Kidney epithelial cell (primary cell): ENCODE data around the gene ACAT1. TPM values are rescaled to one million over a fixed set of nuclear protein-coding genes. Genes with fewer than 3 reads are reported as not detected.

Experiments used
- DNase-seq: peaks from one replicate; pipeline ENCODE4 v3.0.0-alpha.2; 2010; ENCODE audit warnings: low read depth
- H3K27me3 ChIP-seq: 2 replicates; pipeline ENCODE4 v1.6.0; 2011; ENCODE audit warnings: low read length; ENCODE audit not compliant: control insufficient read depth, insufficient read depth
- H3K36me3 ChIP-seq: 2 replicates; pipeline ENCODE4 v1.5.1; 2011; ENCODE audit warnings: low read length; ENCODE audit not compliant: control insufficient read depth, insufficient read depth
- H3K4me3 ChIP-seq: 2 replicates; pipeline ENCODE4 v1.5.1; 2011; ENCODE audit warnings: low read depth, mild to moderate bottlenecking, control low read depth, low read length
- total RNA-seq: library from RNA; depleted of rRNA; stranded (reverse); fragments of >200 nt; gene quantifications from 2 replicates; pipeline ENCODE4 v1.2.3, GENCODE V29; 2015
- TF ChIP-seq, protein P1 (sequence below): IDR thresholded peaks from 2 replicates; pipeline ENCODE4 v1.5.1; 2011; ENCODE audit warnings: mild to moderate bottlenecking, moderate library complexity, low read length, control low read depth, inconsistent platforms; ENCODE audit not compliant: insufficient read depth, poor library complexity, severe bottlenecking

The ACAT1 gene
- total RNA-seq, 1 donor from 2014 or later = 75.8 TPM

DNA sequence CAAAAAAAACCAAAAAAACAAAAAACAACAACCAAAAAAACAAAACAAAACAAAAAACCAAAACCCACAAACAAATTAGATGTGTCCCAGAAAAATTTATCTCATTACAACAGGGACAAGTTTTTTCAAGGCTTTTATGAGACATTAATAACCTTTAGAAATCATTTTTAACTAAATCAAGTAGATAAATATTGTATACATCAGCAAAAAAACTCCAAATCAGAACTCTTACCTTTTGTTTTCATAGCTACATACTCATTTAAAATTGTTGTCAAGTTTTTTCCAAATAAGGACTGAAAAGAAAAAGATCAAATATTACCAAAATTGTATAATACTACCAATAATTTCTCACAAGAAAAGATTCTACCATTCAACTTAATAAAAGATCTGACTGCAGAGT lies 72.4 kb downstream of the ACAT1 start:
- TF ChIP-seq, protein P1, sequence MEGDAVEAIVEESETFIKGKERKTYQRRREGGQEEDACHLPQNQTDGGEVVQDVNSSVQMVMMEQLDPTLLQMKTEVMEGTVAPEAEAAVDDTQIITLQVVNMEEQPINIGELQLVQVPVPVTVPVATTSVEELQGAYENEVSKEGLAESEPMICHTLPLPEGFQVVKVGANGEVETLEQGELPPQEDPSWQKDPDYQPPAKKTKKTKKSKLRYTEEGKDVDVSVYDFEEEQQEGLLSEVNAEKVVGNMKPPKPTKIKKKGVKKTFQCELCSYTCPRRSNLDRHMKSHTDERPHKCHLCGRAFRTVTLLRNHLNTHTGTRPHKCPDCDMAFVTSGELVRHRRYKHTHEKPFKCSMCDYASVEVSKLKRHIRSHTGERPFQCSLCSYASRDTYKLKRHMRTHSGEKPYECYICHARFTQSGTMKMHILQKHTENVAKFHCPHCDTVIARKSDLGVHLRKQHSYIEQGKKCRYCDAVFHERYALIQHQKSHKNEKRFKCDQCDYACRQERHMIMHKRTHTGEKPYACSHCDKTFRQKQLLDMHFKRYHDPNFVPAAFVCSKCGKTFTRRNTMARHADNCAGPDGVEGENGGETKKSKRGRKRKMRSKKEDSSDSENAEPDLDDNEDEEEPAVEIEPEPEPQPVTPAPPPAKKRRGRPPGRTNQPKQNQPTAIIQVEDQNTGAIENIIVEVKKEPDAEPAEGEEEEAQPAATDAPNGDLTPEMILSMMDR = no peak
- no peak for DNase-seq
- H3K36me3 ChIP-seq = no peaks in the 10 kb centered on the region
- no peak overlapping the region for H3K4me3 ChIP-seq
- H3K27me3 ChIP-seq = no peaks in the 10 kb centered on the region

GRCh38 chr11:108196901-108197300 lies 75.5 kb downstream of the ACAT1 start:
- no peaks in the 10 kb centered on the region for H3K36me3 ChIP-seq
- no peak overlapping the region for H3K4me3 ChIP-seq
- no peak for DNase-seq
- H3K27me3 ChIP-seq = no peaks in the 10 kb centered on the region
- TF ChIP-seq, protein P1 = no peak

Other genes with a start within 250 kb of the ACAT1 start
- 1.1 and 1.3 TPM in 2 replicates for gene RAB39A, start 193.1 kb upstream of the ACAT1 start, total RNA-seq
- gene CUL5, start 112.7 kb upstream of the ACAT1 start, total RNA-seq = 26.9 and 32.7 TPM in 2 replicates
- 10.3 and 14.1 TPM in 2 replicates for gene NPAT, start 101.1 kb downstream of the ACAT1 start, total RNA-seq
- gene ATM, start 101.5 kb downstream of the ACAT1 start, total RNA-seq = 28.5 and 32.5 TPM in 2 replicates